Naive B cell (primary cell): Measurements from ENCODE around the gene GSTP1. TPM values are rescaled to one million over a fixed set of nuclear protein-coding genes. Genes with fewer than 3 reads are reported as not detected.
"Not testable (repeated sequence)": the region's sequence is repeated elsewhere in the genome, so short reads cannot be mapped to it uniquely, and the experiment has no call there.

Experiments
- ATAC-seq, 2 donors: fragments of 150-1000 bp; cut with Tn5 transposase; 2 replicates each; pipeline ENCODE4 v1.10.0; 2021; ENCODE audit warnings: low read depth in 2 of 2, mild to moderate bottlenecking in 2 of 2, moderate library complexity in 2 of 2
- DNase-seq: peaks from one replicate; pipeline ENCODE4 v3.0.0; 2022
- H3K27ac Mint-ChIP-seq, 6 donors: one replicate each; pipeline ENCODE4 v1.8.0; 2020 to 2022; ENCODE audit warnings: mild to moderate bottlenecking in 6 of 6, mixed read lengths in 6 of 6, moderate library complexity in 5 of 6, inconsistent platforms in 2 of 6
- H3K27me3 Mint-ChIP-seq, 3 donors: one replicate each; pipeline ENCODE4 v1.8.0; 2021 to 2022; ENCODE audit warnings: mixed read lengths in 3 of 3, mild to moderate bottlenecking in 1 of 3
- H3K36me3 Mint-ChIP-seq, 2 donors: one replicate each; pipeline ENCODE4 v1.8.0; 2020 to 2022; ENCODE audit warnings: mixed read lengths in 2 of 2, inconsistent platforms in 1 of 2, mild to moderate bottlenecking in 1 of 2
- H3K4me1 Mint-ChIP-seq, 3 donors: one replicate each; pipeline ENCODE4 v1.8.0; 2020 to 2022; ENCODE audit warnings: mixed read lengths in 3 of 3, inconsistent platforms in 1 of 3, mild to moderate bottlenecking in 1 of 3, moderate library complexity in 1 of 3
- H3K4me3 Mint-ChIP-seq, 8 donors: one replicate each; pipeline ENCODE4 v1.8.0; 2020 to 2022; ENCODE audit warnings: mild to moderate bottlenecking in 8 of 8, mixed read lengths in 8 of 8, moderate library complexity in 8 of 8, inconsistent platforms in 2 of 8
- H3K9me3 Mint-ChIP-seq, 7 donors: one replicate each; pipeline ENCODE4 v1.8.0; 2020 to 2022; ENCODE audit warnings: mixed read lengths in 7 of 7, mild to moderate bottlenecking in 5 of 7, inconsistent platforms in 2 of 7, moderate library complexity in 1 of 7
- polyA plus RNA-seq, 6 donors: library from polyadenylated mRNA; unstranded; fragments of 300-500 nt; fragmentation: Illumina TruSeq; gene quantifications; one replicate each; pipeline ENCODE4 v1.2.3, GENCODE V29; 2021; ENCODE audit warnings: low read depth in 6 of 6

Gene GSTP1
- polyA plus RNA-seq, 6 donors from 2014 or later, result 225 to 406 (median 317) TPM

DNA sequence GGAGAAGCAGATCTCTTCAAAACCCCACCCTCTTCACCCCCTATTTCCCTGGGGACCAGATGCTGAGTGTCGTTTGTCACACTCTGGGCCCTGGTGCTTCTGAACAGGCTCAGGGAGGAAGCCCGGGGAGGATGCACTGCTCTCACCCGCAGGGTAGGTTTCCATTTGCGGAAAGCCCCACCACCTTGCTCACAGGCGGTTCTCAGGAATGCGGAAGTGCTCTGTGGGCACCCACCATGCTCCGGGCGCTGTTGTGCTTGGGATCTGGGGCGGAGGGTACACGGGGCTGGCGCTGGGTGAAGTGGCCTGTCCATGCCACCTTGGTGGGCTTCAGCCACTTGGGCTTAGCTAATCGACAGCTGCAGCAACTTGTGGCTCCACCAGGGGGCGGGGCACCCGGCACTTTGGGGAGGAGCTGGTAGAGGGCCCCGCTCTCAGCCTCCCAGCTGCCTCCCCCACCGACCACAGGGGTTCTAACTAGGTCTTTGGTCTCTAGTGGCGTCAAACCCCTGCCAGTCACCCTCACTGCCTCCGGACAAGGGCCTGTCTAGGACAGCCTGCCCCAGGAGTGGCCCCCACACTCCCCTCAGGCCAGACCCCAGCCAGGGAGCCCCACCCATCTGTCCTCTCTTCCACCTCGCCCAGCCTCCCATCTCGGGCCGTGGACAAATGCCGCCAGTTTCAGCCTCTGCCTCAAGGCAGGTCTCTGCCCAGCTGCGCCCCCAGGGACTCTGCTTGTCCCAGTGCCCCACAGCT, 30.5 kb downstream of the GSTP1 start:
- peaks cover 0 to 3% of the 10 kb centered on the region in 2 donors for H3K36me3 Mint-ChIP-seq
- DNase-seq, result peak; percentile 97

DNA sequence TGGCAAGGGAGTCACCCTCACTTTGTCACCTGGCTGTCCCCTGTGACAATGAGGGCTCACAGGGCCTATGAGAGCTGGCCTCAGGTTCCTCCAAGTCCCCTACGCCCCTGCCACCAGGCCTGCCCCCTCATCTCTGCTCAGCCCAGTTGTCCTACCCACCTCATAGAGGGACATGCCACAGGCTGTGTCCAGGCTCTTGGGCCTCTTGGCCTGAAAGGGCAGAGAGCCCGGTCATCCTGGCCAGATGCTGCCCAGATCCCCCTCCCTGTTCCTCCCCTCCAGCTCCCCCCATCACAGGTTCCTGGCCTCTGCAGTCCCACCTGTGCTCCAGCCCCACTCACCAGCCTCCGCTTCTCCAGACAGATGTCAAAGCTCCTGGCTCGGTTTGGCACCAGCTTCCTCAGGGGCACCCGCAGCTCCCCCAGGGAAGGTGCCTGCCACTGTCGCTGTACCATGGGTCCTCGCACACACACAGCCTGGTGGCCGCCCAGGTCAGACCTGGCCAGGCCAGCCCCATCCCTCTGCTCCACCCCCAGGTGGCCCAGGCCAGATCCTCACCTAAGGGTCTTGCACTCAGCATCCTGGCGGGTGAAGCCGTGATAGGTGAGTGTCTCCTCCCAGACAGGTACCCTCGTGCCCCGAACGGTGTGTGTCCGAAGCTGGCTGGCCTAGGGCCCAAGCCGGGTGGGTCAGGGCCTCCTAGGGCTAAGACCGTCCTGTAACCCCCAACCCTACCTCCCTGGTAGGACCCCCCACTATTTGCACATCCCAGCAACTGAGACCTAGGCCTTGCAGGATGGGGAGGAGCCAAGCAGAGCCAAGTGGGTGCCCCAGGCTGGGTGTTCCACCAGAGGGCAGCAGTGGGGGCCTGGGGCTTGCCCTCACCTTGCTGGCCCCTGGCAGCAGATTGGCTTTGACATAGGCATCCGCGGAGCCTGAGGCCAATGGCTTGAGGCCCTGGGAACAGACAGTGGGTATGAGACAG, 31.4 kb downstream of the GSTP1 start:
- H3K27ac Mint-ChIP-seq, result peak overlapping the region; percentile 98 to 99 (median 99)
- DNase-seq, result no peak
- H3K36me3 Mint-ChIP-seq, result no peaks in the 10 kb centered on the region
- H3K9me3 Mint-ChIP-seq, result no peaks in the 10 kb centered on the region
- peak overlapping the region; percentile 79 to 87 (median 84) for H3K4me3 Mint-ChIP-seq
- H3K4me1 Mint-ChIP-seq, result peaks cover 31 to 38% (median 32%) of the 10 kb centered on the region in 3 donors
- no peaks in the 10 kb centered on the region for H3K27me3 Mint-ChIP-seq
- no peak for ATAC-seq

More for the DNA sequence above, 30.5 kb downstream of the GSTP1 start:
- Mint-ChIP-seq H3K4me3 (peak overlapping the region; percentile 79 to 87 (median 84)), H3K4me1 (peaks cover 32 to 38% (median 34%) of the 10 kb centered on the region in 3 donors), H3K27ac (peak overlapping the region; percentile 98 to 99 (median 99)), H3K9me3 (no peaks in the 10 kb centered on the region), H3K27me3 (no peaks in the 10 kb centered on the region)
- peak; percentile 96 to 97 for ATAC-seq

GRCh38 chr11:67615728-67616430, 32.3 kb downstream of the GSTP1 start:
- peak overlapping the region in 6 of 8 donors; percentile 3 to 79 (median 56) for H3K4me3 Mint-ChIP-seq
- H3K4me1 Mint-ChIP-seq, result peaks cover 31 to 38% (median 32%) of the 10 kb centered on the region in 3 donors
- peak overlapping the region in 5 of 6 donors; percentile 18 to 98 (median 73) for H3K27ac Mint-ChIP-seq
- H3K9me3 Mint-ChIP-seq, result no peaks in the 10 kb centered on the region
- no peaks in the 10 kb centered on the region for H3K36me3 Mint-ChIP-seq
- ATAC-seq (no peak), DNase-seq (peak; percentile 37)
- no peaks in the 10 kb centered on the region for H3K27me3 Mint-ChIP-seq

DNA sequence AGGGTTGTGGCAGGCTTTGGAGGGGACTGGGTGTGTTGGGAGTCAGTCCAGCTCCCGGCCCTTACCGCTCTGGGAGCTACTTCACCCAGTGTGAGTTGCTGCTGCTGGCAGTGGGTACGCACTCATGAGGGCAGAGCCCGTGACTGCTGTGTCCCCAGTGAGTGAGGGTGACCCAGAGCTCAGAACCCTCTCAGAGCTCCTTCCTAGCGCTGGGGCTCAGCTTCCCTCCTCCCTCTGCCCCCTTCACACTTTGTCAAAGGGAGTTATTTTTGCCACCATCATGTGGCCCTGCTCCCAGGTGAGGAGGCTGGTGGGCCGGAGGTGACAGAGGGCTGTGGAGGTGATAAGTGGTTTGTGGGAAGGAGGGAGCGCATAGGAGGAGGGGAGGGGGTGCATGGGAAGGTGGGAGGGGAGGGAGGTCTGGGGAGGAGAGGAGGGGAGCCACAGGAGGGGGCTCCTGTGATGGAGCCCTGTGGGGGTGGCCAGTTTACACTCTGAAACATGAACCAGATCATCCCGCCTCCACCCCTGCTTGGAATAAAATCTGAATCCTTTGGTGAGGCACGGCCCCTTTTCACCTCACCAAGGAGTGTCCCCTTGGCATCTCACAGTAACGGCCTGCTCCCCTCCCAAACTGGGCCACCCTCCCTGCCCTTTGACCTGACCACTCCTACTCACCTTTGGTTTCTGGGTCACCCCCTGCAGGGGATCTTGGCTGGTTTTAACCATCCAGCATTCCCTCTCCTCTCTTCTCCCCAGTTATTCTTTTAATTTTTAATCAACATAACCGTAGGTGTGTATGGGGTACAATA, 33.0 kb downstream of the GSTP1 start:
- H3K4me1 Mint-ChIP-seq, result peaks cover 31 to 38% (median 32%) of the 10 kb centered on the region in 3 donors
- H3K9me3 Mint-ChIP-seq, result no peaks in the 10 kb centered on the region
- peak overlapping the region in 4 of 6 donors; percentile 29 to 98 (median 65) for H3K27ac Mint-ChIP-seq
- DNase-seq (no peak), ATAC-seq (no peak)
- peak overlapping the region in 6 of 8 donors; percentile 3 to 79 (median 46) for H3K4me3 Mint-ChIP-seq
- no peaks in the 10 kb centered on the region for H3K27me3 Mint-ChIP-seq
- H3K36me3 Mint-ChIP-seq, result no peaks in the 10 kb centered on the region

DNA sequence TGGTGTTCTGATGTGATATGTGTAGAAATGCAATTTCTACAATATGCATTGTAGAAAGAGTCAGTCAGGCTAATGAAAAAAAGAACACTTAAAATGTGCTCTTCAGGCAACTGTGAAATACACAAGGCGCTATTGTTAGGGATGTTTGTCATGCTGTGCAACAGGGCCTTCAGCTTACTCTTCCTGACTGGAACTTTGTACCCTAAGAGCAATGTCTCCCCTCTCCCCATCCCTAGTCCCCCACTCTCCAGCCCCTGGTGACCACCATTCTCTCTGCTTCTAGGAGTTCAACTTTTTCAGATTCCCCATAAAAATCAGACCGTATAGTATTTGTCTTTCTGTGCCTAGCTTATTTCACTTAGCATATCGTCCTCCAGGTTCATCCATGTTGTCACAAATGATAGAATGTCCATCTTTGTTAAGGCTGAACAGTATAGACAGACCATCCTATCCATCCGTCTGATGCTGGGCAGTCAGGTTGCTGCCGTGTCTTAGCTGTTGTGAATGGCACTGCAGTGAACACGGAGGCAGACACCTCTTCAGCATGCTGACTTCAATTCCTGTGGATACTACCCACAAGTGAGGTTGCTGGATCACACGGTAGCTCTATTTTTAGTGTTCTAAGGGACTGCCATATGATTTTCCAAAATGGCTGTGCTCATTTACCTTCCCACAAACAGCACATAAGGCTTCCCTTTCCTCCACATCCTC, 33.8 kb downstream of the GSTP1 start:
- peak overlapping the region in 4 of 8 donors; percentile 3 to 79 (median 57) for H3K4me3 Mint-ChIP-seq
- ATAC-seq, result no peak
- DNase-seq, result no peak
- peaks cover 31 to 35% (median 32%) of the 10 kb centered on the region in 3 donors for H3K4me1 Mint-ChIP-seq
- H3K36me3 Mint-ChIP-seq, result no peaks in the 10 kb centered on the region
- H3K27ac Mint-ChIP-seq, result peak overlapping the region in 3 of 6 donors; percentile 29 to 98 (median 77)
- H3K9me3 Mint-ChIP-seq, result no peaks in the 10 kb centered on the region
- H3K27me3 Mint-ChIP-seq, result no peaks in the 10 kb centered on the region

DNA sequence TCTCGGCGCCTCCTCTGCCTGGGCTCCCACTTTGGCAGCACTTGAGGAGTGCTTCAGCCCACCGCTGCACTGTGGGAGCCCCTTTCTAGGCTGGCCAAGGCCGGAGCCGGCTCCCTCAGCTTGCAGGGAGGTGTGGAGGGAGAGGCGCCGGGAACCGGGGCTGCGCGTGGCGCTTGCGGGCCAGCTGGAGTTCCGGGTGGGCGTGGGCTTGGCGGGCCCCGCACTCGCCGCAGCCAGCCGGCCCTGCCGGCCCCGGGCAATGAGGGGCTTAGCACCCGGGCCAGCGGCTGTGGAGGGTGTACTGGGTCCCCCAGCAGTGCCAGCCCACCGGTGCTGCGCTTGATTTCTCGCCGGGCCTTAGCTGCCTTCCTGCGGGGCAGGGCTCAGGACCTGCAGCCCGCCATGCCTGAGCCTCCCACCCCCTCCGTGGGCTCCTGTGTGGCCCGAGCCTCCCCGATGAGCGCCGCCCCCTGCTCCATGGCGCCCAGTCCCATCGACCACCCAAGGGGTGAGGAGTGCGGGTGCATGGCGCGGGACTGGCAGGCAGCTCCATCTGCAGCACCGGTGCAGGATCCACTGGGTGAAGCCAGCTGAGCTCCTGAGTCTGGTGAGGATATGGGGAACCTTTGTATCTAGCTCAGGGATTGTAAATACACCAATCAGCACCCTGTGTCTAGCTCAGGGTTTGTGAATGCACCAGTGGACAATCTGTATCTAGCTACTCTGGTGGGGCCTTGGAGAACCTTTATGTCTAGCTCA, 35.5 kb downstream of the GSTP1 start:
- not testable (repeated sequence) for H3K27me3 Mint-ChIP-seq, ATAC-seq, H3K9me3 Mint-ChIP-seq, H3K4me3 Mint-ChIP-seq, DNase-seq, H3K36me3 Mint-ChIP-seq
- H3K27ac Mint-ChIP-seq, result peak overlapping the region in 1 of 6 donors; percentile 84
- peaks cover 23 to 24% (median 24%) of the 10 kb centered on the region in 3 donors for H3K4me1 Mint-ChIP-seq

DNA sequence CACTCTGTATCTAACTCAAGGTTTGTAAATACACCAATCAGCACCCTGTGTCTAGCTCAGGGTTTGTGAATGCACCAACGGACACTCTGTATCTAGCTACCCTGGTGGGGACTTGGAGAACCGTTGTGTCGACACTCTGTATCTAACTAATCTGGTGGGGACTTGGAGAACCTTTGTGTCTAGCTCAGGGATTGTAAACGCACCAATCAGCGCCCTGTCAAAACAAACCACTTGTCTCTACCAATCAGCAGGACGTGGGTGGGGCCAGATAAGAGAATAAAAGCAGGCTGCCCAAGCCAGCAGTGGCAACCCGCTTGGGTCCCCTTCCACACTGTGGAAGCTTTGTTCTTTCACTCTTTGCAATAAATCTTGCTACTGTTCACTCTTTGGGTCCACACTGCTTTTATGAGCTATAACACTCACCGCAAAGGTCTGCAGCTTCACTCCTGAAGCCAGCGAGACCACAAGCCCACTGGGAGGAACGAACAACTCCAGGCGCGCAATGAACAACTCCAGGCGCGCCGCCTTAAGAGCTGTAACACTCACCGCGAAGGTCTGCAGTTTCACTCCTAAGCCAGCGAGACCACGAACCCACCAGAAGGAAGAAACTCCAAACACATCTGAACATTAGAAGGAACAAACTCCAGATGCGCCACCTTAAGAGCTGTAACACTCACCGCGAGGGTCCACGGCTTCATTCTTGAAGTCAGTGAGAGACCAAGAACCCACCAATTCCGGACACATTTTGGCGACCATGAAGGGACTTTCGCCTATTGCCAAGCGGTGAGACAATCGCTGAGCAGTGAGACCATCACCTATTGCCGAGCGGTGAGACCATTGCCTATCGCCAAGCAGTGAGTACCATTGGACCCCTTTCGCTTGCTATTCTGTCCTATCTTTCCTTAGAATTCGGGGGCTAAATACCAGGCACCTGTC, 36.3 kb downstream of the GSTP1 start:
- ATAC-seq, DNase-seq, H3K4me3 Mint-ChIP-seq, H3K9me3 Mint-ChIP-seq, H3K36me3 Mint-ChIP-seq, H3K27me3 Mint-ChIP-seq: not testable (repeated sequence)
- Mint-ChIP-seq H3K4me1 (peaks cover 15 to 17% (median 16%) of the 10 kb centered on the region in 3 donors), H3K27ac (peak overlapping the region in 1 of 6 donors; percentile 76)

DNA sequence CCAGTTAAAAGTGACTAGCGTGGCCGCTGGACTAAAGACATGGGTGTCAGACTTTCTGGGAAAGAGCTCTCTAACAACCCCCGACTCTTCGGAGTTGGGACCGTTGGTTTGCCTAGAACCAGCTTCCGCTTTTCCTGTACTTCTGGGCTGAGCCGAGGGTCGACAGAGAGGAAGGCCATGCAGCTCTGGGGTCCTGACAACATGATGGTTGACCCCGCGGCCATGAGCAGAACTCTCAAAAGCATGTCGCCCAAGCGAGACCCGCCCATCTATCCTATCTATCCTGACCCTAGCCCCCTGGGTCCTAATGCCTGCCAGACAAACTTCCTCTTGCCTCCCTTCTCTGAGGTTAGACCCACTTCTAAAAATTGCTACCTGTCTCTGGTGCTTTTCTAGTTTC, 37.0 kb downstream of the GSTP1 start:
- H3K36me3 Mint-ChIP-seq, H3K9me3 Mint-ChIP-seq, ATAC-seq, H3K4me3 Mint-ChIP-seq, DNase-seq, H3K27me3 Mint-ChIP-seq: not testable (repeated sequence)
- Mint-ChIP-seq H3K4me1 (peaks cover 16 to 22% (median 16%) of the 10 kb centered on the region in 3 donors), H3K27ac (peak overlapping the region in 1 of 6 donors; percentile 30)

- not testable (repeated sequence) for DNase-seq, H3K9me3 Mint-ChIP-seq, H3K36me3 Mint-ChIP-seq, H3K4me3 Mint-ChIP-seq, ATAC-seq, H3K27ac Mint-ChIP-seq, H3K27me3 Mint-ChIP-seq
- H3K4me1 Mint-ChIP-seq, result peaks cover 11% of the 10 kb centered on the region in 3 donors
Observed at GRCh38 chr11:67621928-67622327, 38.3 kb downstream of the GSTP1 start.

DNA sequence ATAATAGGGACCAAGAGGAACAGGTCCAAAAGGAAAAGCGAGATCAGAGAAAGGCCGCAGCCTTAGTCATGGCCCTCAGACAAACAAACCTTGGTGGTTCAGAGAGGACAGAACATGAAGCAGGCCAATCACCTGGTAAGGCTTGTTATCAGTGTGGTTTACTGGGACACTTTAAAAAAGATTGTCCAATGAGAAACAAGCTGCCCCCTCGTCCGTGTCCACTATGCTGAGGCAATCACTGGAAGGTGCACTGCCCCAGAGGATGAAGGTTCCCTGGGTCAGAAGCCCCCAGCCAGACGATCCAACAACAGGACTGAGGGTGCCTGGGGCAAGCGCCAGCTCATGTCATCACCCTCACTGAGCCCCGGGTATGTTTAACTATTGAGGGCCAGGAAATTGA, 39.3 kb downstream of the GSTP1 start:
- peaks cover 8 to 21% (median 13%) of the 10 kb centered on the region in 3 donors for H3K4me1 Mint-ChIP-seq
- not testable (repeated sequence) for H3K9me3 Mint-ChIP-seq, H3K27ac Mint-ChIP-seq, H3K36me3 Mint-ChIP-seq, DNase-seq, H3K4me3 Mint-ChIP-seq, ATAC-seq, H3K27me3 Mint-ChIP-seq
